ENCODE results near the gene PTPN22. TPM values are rescaled to one million over a fixed set of nuclear protein-coding genes. Genes with fewer than 3 reads are reported as not detected.

The PTPN22 gene
- total and polyA plus RNA-seq, 9 of the 15 experiments (the other 6 are each of a cell fraction or from before 2014, with no cell fraction given): 0.45 to 4.6 (median 1.1) TPM

DNA sequence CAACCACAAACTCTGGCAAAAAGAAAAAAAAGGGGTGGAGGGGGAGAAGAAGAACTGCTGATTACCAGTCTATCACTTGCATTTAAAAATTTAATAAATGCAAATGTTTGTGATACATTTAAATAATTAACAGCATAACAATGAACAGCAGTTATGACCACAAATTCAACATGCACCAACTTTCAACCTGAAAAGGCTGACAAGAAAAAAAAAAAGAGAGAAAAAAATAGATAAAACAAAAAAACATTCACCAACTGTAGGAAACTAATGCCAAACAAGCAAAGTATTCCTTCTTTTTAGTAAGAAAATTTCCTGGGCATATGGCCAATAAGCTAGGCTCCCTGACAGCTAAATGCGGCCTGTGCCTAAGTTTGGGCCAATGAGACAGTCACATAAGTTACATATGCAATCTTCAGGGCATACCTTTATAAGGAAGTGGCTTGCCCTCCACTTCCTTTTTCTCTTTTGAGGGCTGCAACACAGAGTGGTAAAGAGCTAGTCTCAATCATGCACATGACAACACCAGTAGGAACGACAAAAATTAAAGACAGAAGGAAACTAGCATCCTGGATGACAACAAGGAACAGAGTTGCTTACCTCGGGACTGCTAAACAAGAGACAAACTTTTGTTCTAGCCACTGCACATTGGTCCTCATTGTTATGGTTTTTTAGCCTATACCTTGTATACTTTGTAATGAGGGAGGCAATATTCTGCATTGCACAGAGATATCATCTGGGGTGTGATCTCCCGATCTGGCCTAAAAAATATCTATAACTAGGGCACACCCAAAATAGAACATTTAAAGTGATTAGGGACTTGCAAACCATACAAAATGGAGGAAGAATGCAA, 88.0 kb downstream of the PTPN22 start (continued):
- TF ChIP-seq, protein P1, sequence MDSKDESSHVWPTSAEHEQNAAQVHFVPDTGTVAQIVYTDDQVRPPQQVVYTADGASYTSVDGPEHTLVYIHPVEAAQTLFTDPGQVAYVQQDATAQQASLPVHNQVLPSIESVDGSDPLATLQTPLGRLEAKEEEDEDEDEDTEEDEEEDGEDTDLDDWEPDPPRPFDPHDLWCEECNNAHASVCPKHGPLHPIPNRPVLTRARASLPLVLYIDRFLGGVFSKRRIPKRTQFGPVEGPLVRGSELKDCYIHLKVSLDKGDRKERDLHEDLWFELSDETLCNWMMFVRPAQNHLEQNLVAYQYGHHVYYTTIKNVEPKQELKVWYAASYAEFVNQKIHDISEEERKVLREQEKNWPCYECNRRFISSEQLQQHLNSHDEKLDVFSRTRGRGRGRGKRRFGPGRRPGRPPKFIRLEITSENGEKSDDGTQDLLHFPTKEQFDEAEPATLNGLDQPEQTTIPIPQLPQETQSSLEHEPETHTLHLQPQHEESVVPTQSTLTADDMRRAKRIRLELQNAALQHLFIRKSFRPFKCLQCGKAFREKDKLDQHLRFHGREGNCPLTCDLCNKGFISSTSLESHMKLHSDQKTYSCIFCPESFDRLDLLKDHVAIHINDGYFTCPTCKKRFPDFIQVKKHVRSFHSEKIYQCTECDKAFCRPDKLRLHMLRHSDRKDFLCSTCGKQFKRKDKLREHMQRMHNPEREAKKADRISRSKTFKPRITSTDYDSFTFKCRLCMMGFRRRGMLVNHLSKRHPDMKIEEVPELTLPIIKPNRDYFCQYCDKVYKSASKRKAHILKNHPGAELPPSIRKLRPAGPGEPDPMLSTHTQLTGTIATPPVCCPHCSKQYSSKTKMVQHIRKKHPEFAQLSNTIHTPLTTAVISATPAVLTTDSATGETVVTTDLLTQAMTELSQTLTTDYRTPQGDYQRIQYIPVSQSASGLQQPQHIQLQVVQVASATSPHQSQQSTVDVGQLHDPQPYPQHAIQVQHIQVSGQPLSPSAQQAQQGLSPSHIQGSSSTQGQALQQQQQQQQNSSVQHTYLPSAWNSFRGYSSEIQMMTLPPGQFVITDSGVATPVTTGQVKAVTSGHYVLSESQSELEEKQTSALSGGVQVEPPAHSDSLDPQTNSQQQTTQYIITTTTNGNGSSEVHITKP (IDR thresholded peaks at IDR 0.05; ENCODE audit: partially characterized antibody): no peak
- TF ChIP-seq POLR3G (IDR thresholded peaks at IDR 0.05; ENCODE audit: extremely low read depth, insufficient read length, insufficient replicate concordance): no peak
- TF ChIP-seq, protein P2, sequence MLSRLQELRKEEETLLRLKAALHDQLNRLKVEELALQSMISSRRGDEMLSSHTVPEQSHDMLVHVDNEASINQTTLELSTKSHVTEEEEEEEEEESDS (CRISPR knock-in tag; IDR thresholded peaks at IDR 0.05): no peak
- TF ChIP-seq, protein P3, sequence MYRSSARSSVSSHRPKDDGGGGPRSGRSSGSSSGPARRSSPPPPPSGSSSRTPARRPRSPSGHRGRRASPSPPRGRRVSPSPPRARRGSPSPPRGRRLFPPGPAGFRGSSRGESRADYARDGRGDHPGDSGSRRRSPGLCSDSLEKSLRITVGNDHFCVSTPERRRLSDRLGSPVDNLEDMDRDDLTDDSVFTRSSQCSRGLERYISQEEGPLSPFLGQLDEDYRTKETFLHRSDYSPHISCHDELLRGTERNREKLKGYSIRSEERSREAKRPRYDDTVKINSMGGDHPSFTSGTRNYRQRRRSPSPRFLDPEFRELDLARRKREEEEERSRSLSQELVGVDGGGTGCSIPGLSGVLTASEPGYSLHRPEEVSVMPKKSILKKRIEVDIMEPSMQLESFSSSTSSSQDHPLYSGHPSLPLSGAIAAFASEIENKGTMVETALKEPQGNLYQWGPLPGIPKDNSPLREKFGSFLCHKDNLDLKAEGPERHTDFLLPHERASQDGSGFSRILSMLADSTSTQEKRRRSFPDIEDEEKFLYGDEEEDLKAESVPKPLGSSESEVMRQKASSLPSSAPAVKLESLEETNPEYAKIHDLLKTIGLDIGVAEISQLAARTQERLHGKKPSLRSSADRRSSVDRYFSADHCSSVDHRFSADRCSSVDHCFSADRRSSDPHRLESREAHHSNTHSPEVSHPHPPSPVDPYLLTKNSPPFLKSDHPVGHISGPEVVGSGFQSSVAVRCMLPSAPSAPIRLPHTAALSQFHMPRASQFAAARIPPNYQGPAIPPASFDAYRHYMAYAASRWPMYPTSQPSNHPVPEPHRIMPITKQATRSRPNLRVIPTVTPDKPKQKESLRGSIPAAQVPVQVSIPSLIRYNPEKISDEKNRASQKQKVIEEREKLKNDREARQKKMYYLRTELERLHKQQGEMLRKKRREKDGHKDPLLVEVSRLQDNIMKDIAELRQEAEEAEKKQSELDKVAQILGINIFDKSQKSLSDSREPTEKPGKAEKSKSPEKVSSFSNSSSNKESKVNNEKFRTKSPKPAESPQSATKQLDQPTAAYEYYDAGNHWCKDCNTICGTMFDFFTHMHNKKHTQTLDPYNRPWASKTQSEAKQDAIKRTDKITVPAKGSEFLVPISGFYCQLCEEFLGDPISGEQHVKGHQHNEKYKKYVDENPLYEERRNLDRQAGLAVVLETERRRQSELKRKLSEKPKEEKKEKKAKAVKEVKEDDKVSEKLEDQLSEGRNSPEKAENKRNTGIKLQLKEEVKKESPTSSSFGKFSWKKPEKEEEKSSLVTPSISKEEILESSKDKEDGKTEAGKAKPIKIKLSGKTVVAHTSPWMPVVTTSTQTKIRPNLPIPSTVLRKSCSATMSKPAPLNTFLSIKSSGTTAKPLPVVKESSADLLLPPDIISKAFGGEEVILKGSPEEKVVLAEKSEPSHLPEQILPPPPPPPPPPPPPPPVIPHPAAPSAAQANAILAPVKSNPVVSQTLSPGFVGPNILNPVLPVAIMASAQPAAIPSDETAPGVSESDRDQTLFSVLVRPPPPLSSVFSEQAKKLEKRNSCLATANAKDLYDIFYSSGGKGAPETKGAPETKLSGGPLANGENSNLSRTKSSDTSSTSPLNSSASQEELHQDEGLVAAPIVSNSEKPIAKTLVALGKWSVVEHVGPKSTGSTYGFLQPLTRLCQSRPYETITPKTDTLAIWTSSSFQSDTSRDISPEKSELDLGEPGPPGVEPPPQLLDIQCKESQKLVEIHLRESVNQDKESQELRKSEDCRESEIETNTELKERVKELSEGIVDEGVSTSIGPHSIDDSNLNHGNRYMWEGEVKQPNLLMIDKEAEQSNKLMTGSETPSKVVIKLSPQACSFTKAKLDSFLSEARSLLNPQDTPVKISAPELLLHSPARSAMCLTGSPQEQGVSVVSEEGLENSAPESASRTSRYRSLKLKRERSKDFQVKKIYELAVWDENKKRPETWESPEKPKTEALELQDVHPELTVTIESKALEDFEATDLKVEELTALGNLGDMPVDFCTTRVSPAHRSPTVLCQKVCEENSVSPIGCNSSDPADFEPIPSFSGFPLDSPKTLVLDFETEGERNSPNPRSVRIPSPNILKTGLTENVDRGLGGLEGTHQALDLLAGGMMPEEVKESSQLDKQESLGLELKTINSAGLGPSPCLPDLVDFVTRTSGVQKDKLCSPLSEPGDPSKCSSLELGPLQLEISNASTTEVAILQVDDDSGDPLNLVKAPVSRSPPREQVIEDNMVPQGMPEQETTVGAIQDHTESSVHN (IDR thresholded peaks at IDR 0.05; ENCODE audit: borderline replicate concordance in 1 of 2, low read depth in 1 of 2): no peak
- no peak for TF ChIP-seq ZEB2 (IDR thresholded peaks at IDR 0.05)
- no peak for TF ChIP-seq ZBTB17 (CRISPR knock-in tag; IDR thresholded peaks at IDR 0.05)
- no peak for TF ChIP-seq RAD51 (IDR thresholded peaks at IDR 0.05; ENCODE audit: borderline replicate concordance, low read depth)
- no peak for TF ChIP-seq RBM34 (IDR thresholded peaks at IDR 0.05; ENCODE audit: borderline replicate concordance, insufficient read depth, low read length)
- 0 out of 4 replicates have a peak, but pooled peaks of 1 of the 2 experiments have one; percentile 21 for TF ChIP-seq NRF1 (conservative IDR thresholded peaks at IDR 0.05 in 1 of 2, IDR thresholded peaks at IDR 0.05 in 1 of 2)
- TF ChIP-seq RBM22 (IDR thresholded peaks at IDR 0.05; ENCODE audit: low read depth, low read length, poor library complexity, severe bottlenecking): no peak
- no peak for TF ChIP-seq ELF2 (CRISPR knock-in tag; IDR thresholded peaks at IDR 0.05)
- no peak for TF ChIP-seq RNF2 (IDR thresholded peaks at IDR 0.05)
- no peak for TF ChIP-seq ZNF77 (CRISPR knock-in tag; IDR thresholded peaks at IDR 0.05)
- no peak for TF ChIP-seq DMBX1 (CRISPR knock-in tag; IDR thresholded peaks at IDR 0.05; ENCODE audit: borderline replicate concordance)
- no peak for TF ChIP-seq ZNF311 (CRISPR knock-in tag; IDR thresholded peaks at IDR 0.05)
- TF ChIP-seq ZNF589 (CRISPR knock-in tag; IDR thresholded peaks at IDR 0.05; ENCODE audit: low read depth): no peak

All from K562 (cell line).